ENCODE measurements around the gene CDCP1. TPM values are rescaled to one million over a fixed set of nuclear protein-coding genes. Genes with fewer than 3 reads are reported as not detected.

Gene CDCP1
- total RNA-seq, 1 donor from 2014 or later: 0.25 TPM

DNA sequence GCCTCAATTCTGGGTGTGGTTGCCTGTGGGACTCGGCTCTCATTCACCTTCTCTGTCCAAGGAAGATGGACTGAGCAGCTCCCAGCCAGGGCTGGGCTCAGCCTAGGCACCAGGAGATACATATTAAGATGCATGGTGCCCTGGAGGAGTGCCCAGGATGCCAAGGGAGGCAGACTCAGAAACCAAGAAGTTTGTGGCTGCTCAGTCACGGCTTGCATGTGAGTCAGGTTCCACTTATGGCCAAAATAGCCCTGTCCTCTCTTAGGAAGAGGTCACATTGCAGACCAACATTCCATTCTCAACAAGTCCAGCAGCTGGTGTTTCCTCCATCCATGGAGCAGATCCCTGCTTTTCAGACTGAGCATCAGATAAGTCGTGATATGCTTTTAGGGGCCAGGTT, 21.8 kb downstream of the CDCP1 start:
- Histone ChIP-seq H3K4me1 (peaks cover 39% of the 10 kb centered on the region), H3K4me3 (no peak overlapping the region), H3K27me3 (ENCODE audit: low read depth) (peaks cover under 1% of the 10 kb centered on the region), H3K27ac (replicated peaks) (peak overlapping the region; percentile 33), H3K9me3 (replicated peaks) (no peaks in the 10 kb centered on the region), H3K36me3 (no peaks in the 10 kb centered on the region)
- DNase-seq: no peak
- TF ChIP-seq, protein P1, sequence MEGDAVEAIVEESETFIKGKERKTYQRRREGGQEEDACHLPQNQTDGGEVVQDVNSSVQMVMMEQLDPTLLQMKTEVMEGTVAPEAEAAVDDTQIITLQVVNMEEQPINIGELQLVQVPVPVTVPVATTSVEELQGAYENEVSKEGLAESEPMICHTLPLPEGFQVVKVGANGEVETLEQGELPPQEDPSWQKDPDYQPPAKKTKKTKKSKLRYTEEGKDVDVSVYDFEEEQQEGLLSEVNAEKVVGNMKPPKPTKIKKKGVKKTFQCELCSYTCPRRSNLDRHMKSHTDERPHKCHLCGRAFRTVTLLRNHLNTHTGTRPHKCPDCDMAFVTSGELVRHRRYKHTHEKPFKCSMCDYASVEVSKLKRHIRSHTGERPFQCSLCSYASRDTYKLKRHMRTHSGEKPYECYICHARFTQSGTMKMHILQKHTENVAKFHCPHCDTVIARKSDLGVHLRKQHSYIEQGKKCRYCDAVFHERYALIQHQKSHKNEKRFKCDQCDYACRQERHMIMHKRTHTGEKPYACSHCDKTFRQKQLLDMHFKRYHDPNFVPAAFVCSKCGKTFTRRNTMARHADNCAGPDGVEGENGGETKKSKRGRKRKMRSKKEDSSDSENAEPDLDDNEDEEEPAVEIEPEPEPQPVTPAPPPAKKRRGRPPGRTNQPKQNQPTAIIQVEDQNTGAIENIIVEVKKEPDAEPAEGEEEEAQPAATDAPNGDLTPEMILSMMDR (IDR thresholded peaks at IDR 0.05; ENCODE audit: borderline replicate concordance): no peak
- intact Hi-C loops (cut with micrococcal nuclease): no loop called here

DNA sequence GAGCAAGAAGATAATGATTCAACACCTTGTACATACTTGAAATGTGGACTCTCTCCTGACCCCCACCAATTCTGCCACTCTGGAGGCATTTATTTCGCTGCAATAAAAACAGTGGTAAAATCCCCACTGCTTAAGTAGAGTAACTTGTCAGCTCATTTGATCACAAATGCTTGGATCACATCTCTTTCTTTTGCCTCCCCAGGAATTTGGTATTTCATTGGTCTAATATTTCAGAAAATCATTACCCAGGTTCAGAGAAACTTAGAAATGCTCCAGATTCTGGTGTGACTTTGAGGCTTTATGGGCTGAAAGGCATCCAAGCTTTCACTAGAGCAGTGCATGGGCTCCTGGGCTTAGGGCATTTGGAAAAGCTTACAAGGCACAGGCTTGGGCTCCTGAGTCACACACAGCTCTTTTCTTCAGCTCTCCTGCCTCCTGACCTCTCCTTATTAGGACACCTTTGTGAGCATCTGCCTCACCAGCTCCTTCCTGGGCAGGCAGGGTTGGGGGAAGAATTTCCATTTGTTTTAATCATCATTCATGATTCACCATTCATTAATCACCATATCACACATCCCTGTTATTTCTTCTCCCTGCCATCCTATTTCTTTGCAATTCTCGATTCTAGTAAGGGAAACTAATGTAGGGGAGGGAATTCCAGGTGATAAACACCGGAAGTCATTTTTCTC, 22.5 kb downstream of the CDCP1 start:
- H3K4me3 ChIP-seq: no peak overlapping the region
- TF ChIP-seq, protein P1 (IDR thresholded peaks at IDR 0.05; ENCODE audit: borderline replicate concordance): no peak
- peak overlapping the region; percentile 33 for H3K27ac ChIP-seq (replicated peaks)
- no peak for DNase-seq
- intact Hi-C loops (cut with micrococcal nuclease): no loop called here
- no peaks in the 10 kb centered on the region for H3K9me3 ChIP-seq (replicated peaks)
- peaks cover 39% of the 10 kb centered on the region for H3K4me1 ChIP-seq
- H3K36me3 ChIP-seq: no peaks in the 10 kb centered on the region
- peaks cover 6% of the 10 kb centered on the region for H3K27me3 ChIP-seq (ENCODE audit: low read depth)

DNA sequence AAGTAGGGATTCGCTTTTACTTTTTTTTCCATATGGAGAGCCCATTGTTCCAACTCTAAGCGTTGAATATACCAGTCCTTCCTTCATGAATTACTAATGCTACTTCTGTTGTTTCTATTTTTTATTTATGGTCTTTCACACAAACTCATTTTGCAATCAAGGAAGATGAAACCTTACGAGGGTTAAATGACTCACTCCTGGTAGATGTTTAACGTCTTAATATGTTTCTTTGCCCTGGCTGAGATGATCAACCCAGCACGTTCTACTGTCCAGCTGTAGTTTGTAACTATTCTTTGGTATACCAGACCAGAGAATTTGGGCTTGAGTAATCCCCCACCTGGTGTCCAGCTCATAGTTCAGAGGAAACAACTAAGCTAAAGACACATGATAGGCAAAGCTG, 23.1 kb downstream of the CDCP1 start:
- Histone ChIP-seq H3K27me3 (ENCODE audit: low read depth) (peaks cover 9% of the 10 kb centered on the region), H3K4me1 (peaks cover 39% of the 10 kb centered on the region), H3K36me3 (no peaks in the 10 kb centered on the region), H3K9me3 (replicated peaks) (no peaks in the 10 kb centered on the region), H3K4me3 (no peak overlapping the region), H3K27ac (replicated peaks) (peak overlapping the region; percentile 33)
- intact Hi-C loops (cut with micrococcal nuclease): no loop called here
- no peak for DNase-seq
- TF ChIP-seq, protein P1 (IDR thresholded peaks at IDR 0.05; ENCODE audit: borderline replicate concordance): no peak

DNA sequence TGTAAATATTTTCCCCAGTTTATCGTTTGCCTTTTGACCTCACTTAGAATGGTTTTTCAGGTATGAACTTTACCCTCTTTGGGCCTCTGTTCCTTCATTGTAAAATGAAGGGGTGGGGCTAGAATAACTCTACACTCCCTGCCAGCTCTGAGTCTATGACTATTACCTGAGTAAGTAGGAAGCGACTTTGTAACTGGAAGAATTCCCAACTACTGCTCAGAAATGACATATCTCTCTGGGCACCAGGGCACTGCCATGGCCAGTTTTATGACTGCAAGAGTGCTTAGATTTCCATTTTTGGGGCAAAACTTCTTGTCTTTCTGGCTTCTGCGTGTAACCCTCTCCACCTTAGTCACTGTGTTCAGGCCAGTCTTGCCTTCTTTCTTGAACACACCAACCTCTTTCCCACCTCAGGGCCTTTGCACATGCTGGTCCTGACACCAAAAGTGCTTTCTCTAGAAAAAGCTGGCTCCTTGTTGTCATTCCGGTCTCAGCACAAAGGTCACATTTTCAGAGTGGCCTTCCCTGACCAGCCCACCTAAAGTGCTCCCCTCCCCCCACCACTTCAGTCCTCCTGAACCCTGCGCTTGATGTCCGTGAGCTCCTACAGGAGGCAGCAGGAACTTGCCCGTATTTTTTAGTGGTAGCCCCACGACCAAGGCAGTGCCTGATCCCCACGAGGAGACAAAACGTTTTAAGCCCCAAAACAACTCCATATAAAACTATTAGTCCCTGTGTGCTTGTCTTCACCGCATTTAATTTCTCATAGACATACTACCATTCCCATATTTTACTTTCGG, 25.6 kb downstream of the CDCP1 start:
- Histone ChIP-seq H3K27ac (replicated peaks) (peak overlapping the region; percentile 16), H3K4me3 (no peak overlapping the region), H3K9me3 (replicated peaks) (no peaks in the 10 kb centered on the region), H3K4me1 (peaks cover 24% of the 10 kb centered on the region), H3K27me3 (ENCODE audit: low read depth) (peaks cover 9% of the 10 kb centered on the region), H3K36me3 (no peaks in the 10 kb centered on the region)
- TF ChIP-seq, protein P1 (IDR thresholded peaks at IDR 0.05; ENCODE audit: borderline replicate concordance): no peak
- DNase-seq: no peak
- intact Hi-C loops (cut with micrococcal nuclease): no loop called here

DNA sequence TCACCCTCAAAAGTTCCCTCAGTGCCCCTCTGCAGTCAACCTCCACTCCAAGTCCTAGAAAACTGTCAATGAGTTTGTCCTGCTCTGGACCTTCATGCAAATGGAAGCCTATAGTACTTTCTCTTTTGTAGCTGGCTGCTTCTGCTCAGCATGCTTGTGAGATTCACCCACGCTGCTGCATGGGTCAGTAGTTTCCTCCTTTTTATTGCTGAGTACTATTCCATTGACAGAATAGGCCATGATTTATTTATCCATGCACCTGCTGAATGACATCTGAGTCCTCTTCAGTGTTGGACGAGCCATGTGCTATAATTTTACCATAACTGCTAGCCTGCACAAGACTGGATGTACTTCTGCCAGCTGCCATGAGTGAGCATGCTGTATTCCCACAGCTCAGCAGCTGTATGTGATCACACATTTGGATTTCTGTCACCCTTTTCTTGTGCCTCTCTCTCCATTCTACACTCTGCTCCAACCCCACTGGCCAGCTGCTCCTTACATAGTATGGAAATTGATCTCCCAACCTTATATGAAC, 26.3 kb downstream of the CDCP1 start:
- no peak for DNase-seq
- TF ChIP-seq, protein P1 (IDR thresholded peaks at IDR 0.05; ENCODE audit: borderline replicate concordance): no peak
- Histone ChIP-seq H3K36me3 (no peaks in the 10 kb centered on the region), H3K9me3 (replicated peaks) (no peaks in the 10 kb centered on the region), H3K27ac (replicated peaks) (peak overlapping the region; percentile 16), H3K4me1 (peaks cover 17% of the 10 kb centered on the region), H3K4me3 (no peak overlapping the region), H3K27me3 (ENCODE audit: low read depth) (peaks cover 9% of the 10 kb centered on the region)
- intact Hi-C loops (cut with micrococcal nuclease): no loop called here

Data from left ventricle myocardium inferior (tissue), 1 donor.